H9 (cell line): ENCODE results near the gene CPSF4L. TPM values are rescaled to one million over a fixed set of nuclear protein-coding genes. Genes with fewer than 3 reads are reported as not detected.

Experiments
- DNase-seq: peaks from one replicate; pipeline ENCODE4 v3.0.0-alpha.2; 2017
- H2AFZ ChIP-seq: one replicate; pipeline ENCODE4 v1.6.1; 2013; ENCODE audit warnings: mild to moderate bottlenecking, low read length, control low read depth, moderate library complexity
- H2AK5ac ChIP-seq: 2 replicates; pipeline ENCODE4 v1.6.1; 2013; ENCODE audit warnings: low read length, control low read depth, mixed read lengths; ENCODE audit not compliant: insufficient read length
- H2BK120ac ChIP-seq: one replicate; pipeline ENCODE4 v1.6.1; 2013; ENCODE audit warnings: low read depth, mild to moderate bottlenecking, low read length, control low read depth, inconsistent platforms; ENCODE audit not compliant: poor library complexity, severe bottlenecking
- H2BK12ac ChIP-seq: 2 replicates; pipeline ENCODE4 v1.6.1; 2013; ENCODE audit warnings: low read length, control low read depth, mixed read lengths, low read depth; ENCODE audit not compliant: insufficient read length
- H2BK15ac ChIP-seq: 2 replicates; pipeline ENCODE4 v1.6.1; 2013; ENCODE audit warnings: low read depth, low read length, control low read depth
- H2BK20ac ChIP-seq: one replicate; pipeline ENCODE4 v1.6.1; 2013; ENCODE audit warnings: low read depth, mild to moderate bottlenecking, low read length, control low read depth, inconsistent platforms; ENCODE audit not compliant: poor library complexity, severe bottlenecking
- H2BK5ac ChIP-seq: 2 replicates; pipeline ENCODE4 v1.6.1; 2013; ENCODE audit warnings: low read length, control low read depth, mixed read lengths; ENCODE audit not compliant: insufficient read length
- H3K14ac ChIP-seq: 2 replicates; pipeline ENCODE4 v1.6.1; 2013; ENCODE audit warnings: low read length, control low read depth; ENCODE audit not compliant: insufficient read depth
- H3K18ac ChIP-seq: 2 replicates; pipeline ENCODE4 v1.6.1; 2013; ENCODE audit warnings: low read depth, mild to moderate bottlenecking, mixed read lengths, low read length, control low read depth; ENCODE audit not compliant: insufficient read length
- H3K23ac ChIP-seq: 2 replicates; pipeline ENCODE4 v1.6.1; 2013; ENCODE audit warnings: low read length, control low read depth, mixed read lengths, low read depth; ENCODE audit not compliant: insufficient read length
- H3K23me2 ChIP-seq: 2 replicates; pipeline ENCODE4 v1.6.1; 2013; ENCODE audit warnings: low read depth, mild to moderate bottlenecking, mixed read lengths, low read length, control low read depth; ENCODE audit not compliant: insufficient read length, poor library complexity, severe bottlenecking
- H3K27ac ChIP-seq: 2 replicates; pipeline ENCODE4 v1.5.1; 2013; ENCODE audit warnings: low read length, control low read depth, mixed read lengths, low read depth; ENCODE audit not compliant: insufficient read length
- H3K27me3 ChIP-seq: 2 replicates; pipeline ENCODE4 v1.6.1; 2013; ENCODE audit warnings: low read length, control low read depth, inconsistent platforms; ENCODE audit not compliant: insufficient read depth
- H3K4ac ChIP-seq: 2 replicates; pipeline ENCODE4 v1.6.1; 2013; ENCODE audit warnings: low read depth, mild to moderate bottlenecking, control low read depth, inconsistent platforms, low read length, moderate library complexity
- H3K4me1 ChIP-seq: 2 replicates; pipeline ENCODE4 v1.6.1; 2013; ENCODE audit warnings: low read length, control low read depth, inconsistent platforms; ENCODE audit not compliant: insufficient read depth
- H3K4me2 ChIP-seq: 2 replicates; pipeline ENCODE4 v1.6.1; 2013; ENCODE audit warnings: low read length, control low read depth, mixed read lengths; ENCODE audit not compliant: insufficient read length, insufficient read depth
- H3K56ac ChIP-seq: 2 replicates; pipeline ENCODE4 v1.6.1; 2013; ENCODE audit warnings: low read depth, mild to moderate bottlenecking, mixed read lengths, low read length, control low read depth; ENCODE audit not compliant: insufficient read length
- H3K79me1 ChIP-seq: 2 replicates; pipeline ENCODE4 v1.6.1; 2013; ENCODE audit warnings: low read depth, mild to moderate bottlenecking, moderate library complexity, low read length, control low read depth, inconsistent platforms; ENCODE audit not compliant: insufficient read depth, poor library complexity, severe bottlenecking
- H3K79me2 ChIP-seq: 2 replicates; pipeline ENCODE4 v1.6.1; 2013; ENCODE audit warnings: low read length, control low read depth, inconsistent platforms; ENCODE audit not compliant: insufficient read depth
- H3K9ac ChIP-seq: 2 replicates; pipeline ENCODE4 v1.6.1; 2013; ENCODE audit warnings: low read length, control low read depth, mixed read lengths; ENCODE audit not compliant: insufficient read length; ENCODE audit errors: extremely low read depth
- H3K9me3 ChIP-seq: one replicate; pipeline ENCODE4 v1.6.1; 2013; ENCODE audit warnings: low read depth, low read length, inconsistent platforms; ENCODE audit not compliant: control insufficient read depth
- H3T11ph ChIP-seq: one replicate; pipeline ENCODE4 v1.6.1; 2013; ENCODE audit warnings: mild to moderate bottlenecking, low read length, control low read depth, inconsistent platforms
- H4K20me1 ChIP-seq: one replicate; pipeline ENCODE4 v1.6.1; 2013; ENCODE audit not compliant: control insufficient read depth, insufficient read length, insufficient read depth
- H4K5ac ChIP-seq: 2 replicates; pipeline ENCODE4 v1.6.1; 2013; ENCODE audit warnings: low read depth, mild to moderate bottlenecking, mixed read lengths, low read length, control low read depth; ENCODE audit not compliant: insufficient read length
- H4K8ac ChIP-seq: replicated peaks from 2 replicates; pipeline ENCODE4 v1.6.1; 2013; ENCODE audit warnings: low read length, control low read depth, mixed read lengths, low read depth; ENCODE audit not compliant: insufficient read length
- H4K91ac ChIP-seq: 2 replicates; pipeline ENCODE4 v1.6.1; 2013; ENCODE audit warnings: low read depth, mild to moderate bottlenecking, moderate library complexity, mixed read lengths, low read length, control low read depth; ENCODE audit not compliant: insufficient read length
- H3K27ac Mint-ChIP-seq, 3 experiments: 2 replicates in 2 of 3; 3 replicates in 1 of 3; pipeline ENCODE4 v1.8.0; 2020 to 2021; ENCODE audit warnings: mixed read lengths in 3 of 3, mild to moderate bottlenecking in 1 of 3, moderate library complexity in 1 of 3
- H3K27me3 Mint-ChIP-seq: 2 replicates; pipeline ENCODE4 v1.8.0; 2021; ENCODE audit warnings: low read depth, mild to moderate bottlenecking, moderate library complexity, mixed read lengths
- H3K36me3 Mint-ChIP-seq, 3 experiments: 2 replicates in 2 of 3; 3 replicates in 1 of 3; pipeline ENCODE4 v1.8.0; 2020 to 2021; ENCODE audit warnings: low read depth in 3 of 3, mixed read lengths in 3 of 3; ENCODE audit not compliant: insufficient read depth in 1 of 3
- H3K4me1 Mint-ChIP-seq, 2 experiments: 2 replicates each; pipeline ENCODE4 v1.8.0; 2020; ENCODE audit warnings: mixed read lengths in 2 of 2
- H3K4me3 Mint-ChIP-seq, 2 experiments: 2 replicates in 1 of 2; 3 replicates in 1 of 2; pipeline ENCODE4 v1.8.0; 2020 to 2021; ENCODE audit warnings: mild to moderate bottlenecking in 2 of 2, mixed read lengths in 2 of 2, moderate library complexity in 1 of 2
- H3K9me3 Mint-ChIP-seq, 2 experiments: 2 replicates in 1 of 2; 3 replicates in 1 of 2; pipeline ENCODE4 v1.8.0; 2020; ENCODE audit warnings: mild to moderate bottlenecking in 2 of 2, mixed read lengths in 2 of 2, moderate library complexity in 1 of 2
- CTCF ChIP-seq: fragments of 200-600 bp; sonication (generic); conservative IDR thresholded peaks from 3 replicates; pipeline ENCODE4 v1.8.0; 2021; ENCODE audit warnings: antibody characterized with exemption, mild to moderate bottlenecking
- WGBS: extraction: QIAGEN DNeasy Blood & Tissue Kit; methylation state at CpG from one replicate; pipeline ENCODE4 v1.1.7; 2013; ENCODE audit warnings: missing lambda C conversion rate, low lambda C conversion rate, mixed read lengths; ENCODE audit not compliant: insufficient read length; ENCODE audit errors: extremely low coverage; 5-methylcytosine and 5-hydroxymethylcytosine counted together
- total RNA-seq: library from RNA; stranded (reverse); gene quantifications from 2 replicates; pipeline ENCODE4 v1.2.1, GENCODE V29; 2021

CPSF4L gene
- total RNA-seq, 1 experiment from 2014 or later = not detected

- H2BK12ac ChIP-seq = no peak overlapping the region
- H3K27me3 ChIP-seq = no peaks in the 10 kb centered on the region
- H2BK20ac ChIP-seq = no peak overlapping the region
- H3K4ac ChIP-seq = no peak overlapping the region
- no peaks in the 10 kb centered on the region for H3K23me2 ChIP-seq
- TF ChIP-seq CTCF = no peak
- H2BK120ac ChIP-seq = no peak overlapping the region
- H3K18ac ChIP-seq = no peak overlapping the region
- no peak overlapping the region for H3K14ac ChIP-seq
- peaks cover 2% of the 10 kb centered on the region for H3K79me1 ChIP-seq
- H3T11ph ChIP-seq = no peak overlapping the region
- Mint-ChIP-seq H3K4me3 (no peak overlapping the region), H3K27me3 (no peaks in the 10 kb centered on the region), H3K9me3 (no peaks in the 10 kb centered on the region), H3K27ac (no peak overlapping the region), H3K4me1 (peaks cover 17% of the 10 kb centered on the region in 2 experiments), H3K36me3 (peaks cover 8 to 33% (median 19%) of the 10 kb centered on the region in 3 experiments; a peak in 6 of 7 replicates)
- H4K5ac ChIP-seq = no peak overlapping the region
- no peak overlapping the region for H3K56ac ChIP-seq
- H2BK15ac ChIP-seq = no peak overlapping the region
- H4K20me1 ChIP-seq = no peaks in the 10 kb centered on the region
- DNase-seq = no peak
- H2BK5ac ChIP-seq = no peak overlapping the region
- H3K9me3 ChIP-seq = no peaks in the 10 kb centered on the region
- no peak overlapping the region for H2AK5ac ChIP-seq
- H3K79me2 ChIP-seq = peaks cover 4% of the 10 kb centered on the region; the same call in 1 of the 2 replicates
- no peak overlapping the region for H3K23ac ChIP-seq
- no peak overlapping the region for H3K27ac ChIP-seq
- WGBS = no CpG with 5 or more reads among the region's 4 CpGs
- H2AFZ ChIP-seq = no peak overlapping the region
- no peak overlapping the region for H3K4me2 ChIP-seq
- no peak overlapping the region for H4K8ac ChIP-seq
- no peak overlapping the region for H4K91ac ChIP-seq
- H3K4me1 ChIP-seq = peaks cover 5% of the 10 kb centered on the region
- H3K9ac ChIP-seq = no peak overlapping the region
Observed at GRCh38 chr17:73214851-73215250, 46.8 kb downstream of the CPSF4L start.
